ENCODE results near the gene STMN3.

- TF ChIP-seq CTCF (IDR thresholded peaks at IDR 0.05 in 4 of 5, conservative IDR thresholded peaks at IDR 0.05 in 1 of 5) (no peak), POLR2A (IDR thresholded peaks at IDR 0.05) (no peak)
Observed at GRCh38 chr20:63617876-63618265, 35.4 kb downstream of the STMN3 start.

Measured in gastrocnemius medialis (tissue), 4 donors.